Muscle of leg (tissue), 11 donors: ENCODE results near the gene KCNG2. TPM values are rescaled to one million over a fixed set of nuclear protein-coding genes. Genes with fewer than 3 reads are reported as not detected.
A peak's percentile ranks its signal among the peaks of the same experiment; 100 is the strongest.

ENCODE experiments used
- DNase-seq: peaks from one replicate; pipeline ENCODE4 v3.0.0; 2013
- H3K27ac ChIP-seq: one replicate; pipeline ENCODE4 v1.5.1; 2013; ENCODE audit warnings: mild to moderate bottlenecking, low read length, control low read depth
- H3K27me3 ChIP-seq: one replicate; pipeline ENCODE4 v1.6.1; 2013; ENCODE audit warnings: low read length; ENCODE audit not compliant: control insufficient read depth, insufficient read depth
- H3K36me3 ChIP-seq: one replicate; pipeline ENCODE4 v1.6.1; 2013; ENCODE audit warnings: low read length; ENCODE audit not compliant: control insufficient read depth, insufficient read depth
- H3K4me1 ChIP-seq: one replicate; pipeline ENCODE4 v1.6.1; 2013; ENCODE audit warnings: low read length; ENCODE audit not compliant: control insufficient read depth, insufficient read depth
- H3K4me3 ChIP-seq: one replicate; pipeline ENCODE4 v1.5.1; 2013; ENCODE audit warnings: low read length, control low read depth
- H3K9me3 ChIP-seq: replicated peaks from 2 replicates; pipeline ENCODE4 v1.6.1; 2013; ENCODE audit warnings: low read depth, low read length; ENCODE audit not compliant: control insufficient read depth
- WGBS: methylation state at CpG from one replicate; pipeline ENCODE4 v1.1.5; 2013; ENCODE audit warnings: missing lambda C conversion rate; ENCODE audit not compliant: insufficient coverage; 5-methylcytosine and 5-hydroxymethylcytosine counted together
- polyA plus RNA-seq, 8 donors: library from polyadenylated mRNA; unstranded; fragments of 120-200 nt; gene quantifications; one replicate each; pipeline versions ENCODE4 v1.2.1 to v1.2.3, GENCODE V29; 2013; ENCODE audit warnings: inconsistent platforms in 1 of 8, low replicate concordance in 1 of 8; ENCODE audit not compliant: insufficient read length in 8 of 8, insufficient read depth in 1 of 8
- total RNA-seq: library from RNA; stranded (reverse); fragments of 120-200 nt; gene quantifications from one replicate; pipeline ENCODE4 v1.2.4, GENCODE V29; 2013

KCNG2 gene
- total and polyA plus RNA-seq, 9 donors = 0.44 to 1.1 (median 0.63) TPM

GRCh38 chr18:79784965-79785770 lies 12.6 kb upstream of the KCNG2 start:
- Histone ChIP-seq H3K27me3 (peaks cover 67% of the 10 kb centered on the region), H3K36me3 (no peaks in the 10 kb centered on the region), H3K4me1 (peaks cover 10% of the 10 kb centered on the region), H3K27ac (no peak overlapping the region), H3K9me3 (no peaks in the 10 kb centered on the region), H3K4me3 (no peak overlapping the region)
- WGBS = 43% methylated on average over 27 of the region's 32 CpGs
- DNase-seq = no peak

- no peaks in the 10 kb centered on the region for H3K9me3 ChIP-seq
- H3K4me3 ChIP-seq = no peak overlapping the region
- WGBS = 81% methylated on average over 6 of the region's 12 CpGs
- peaks cover 74% of the 10 kb centered on the region for H3K27me3 ChIP-seq
- no peaks in the 10 kb centered on the region for H3K36me3 ChIP-seq
- H3K27ac ChIP-seq = no peak overlapping the region
- H3K4me1 ChIP-seq = peaks cover 10% of the 10 kb centered on the region
- no peak for DNase-seq
Measured at GRCh38 chr18:79785831-79786230, 11.9 kb upstream of the KCNG2 start.

- 79% methylated on average over 11 of the region's 14 CpGs for WGBS
- H3K27me3 ChIP-seq = peaks cover 78% of the 10 kb centered on the region
- no peak overlapping the region for H3K27ac ChIP-seq
Measured at GRCh38 chr18:79786304-79786703, 11.4 kb upstream of the KCNG2 start.

GRCh38 chr18:79786786-79787526 lies 10.8 kb upstream of the KCNG2 start:
- Histone ChIP-seq H3K4me3 (no peak overlapping the region), H3K9me3 (no peaks in the 10 kb centered on the region), H3K27me3 (peaks cover 85% of the 10 kb centered on the region), H3K4me1 (peaks cover 20% of the 10 kb centered on the region), H3K27ac (no peak overlapping the region), H3K36me3 (no peaks in the 10 kb centered on the region)
- WGBS = 69% methylated on average over 19 of the region's 22 CpGs
- no peak for DNase-seq

More at GRCh38 chr18:79786304-79786703, 11.4 kb upstream of the KCNG2 start:
- Histone ChIP-seq H3K9me3 (no peaks in the 10 kb centered on the region), H3K4me3 (no peak overlapping the region), H3K36me3 (no peaks in the 10 kb centered on the region), H3K4me1 (peaks cover 13% of the 10 kb centered on the region)
- DNase-seq = no peak

- no peak for DNase-seq
- H3K4me3 ChIP-seq = no peak overlapping the region
- H3K9me3 ChIP-seq = no peaks in the 10 kb centered on the region
- H3K36me3 ChIP-seq = no peaks in the 10 kb centered on the region
- WGBS = 82% methylated on average over 10 of the region's 16 CpGs
- peaks cover 90% of the 10 kb centered on the region for H3K27me3 ChIP-seq
- H3K27ac ChIP-seq = no peak overlapping the region
- peaks cover 25% of the 10 kb centered on the region for H3K4me1 ChIP-seq
Measured at GRCh38 chr18:79787527-79787864, 10.2 kb upstream of the KCNG2 start.

- 3% methylated on average over 103 of the region's 106 CpGs for WGBS
- Histone ChIP-seq H3K36me3 (no peaks in the 10 kb centered on the region), H3K4me3 (peak overlapping the region; percentile 17), H3K4me1 (peaks cover 27% of the 10 kb centered on the region), H3K27me3 (peaks cover 88% of the 10 kb centered on the region), H3K27ac (no peak overlapping the region), H3K9me3 (no peaks in the 10 kb centered on the region)
- no peak for DNase-seq
Measured at GRCh38 chr18:79787865-79788733, 9.6 kb upstream of the KCNG2 start.

- WGBS = 54% methylated on average over 24 of the region's 27 CpGs
- Histone ChIP-seq H3K36me3 (no peaks in the 10 kb centered on the region), H3K4me1 (peaks cover 27% of the 10 kb centered on the region), H3K27me3 (peaks cover 88% of the 10 kb centered on the region), H3K27ac (no peak overlapping the region), H3K9me3 (no peaks in the 10 kb centered on the region), H3K4me3 (no peak overlapping the region)
- no peak for DNase-seq
Measured at GRCh38 chr18:79788734-79789085, 9.0 kb upstream of the KCNG2 start.

GRCh38 chr18:79789091-79789891 lies 8.4 kb upstream of the KCNG2 start:
- Histone ChIP-seq H3K4me3 (no peak overlapping the region), H3K9me3 (no peaks in the 10 kb centered on the region), H3K27me3 (peaks cover 84% of the 10 kb centered on the region), H3K4me1 (peaks cover 27% of the 10 kb centered on the region), H3K27ac (no peak overlapping the region), H3K36me3 (no peaks in the 10 kb centered on the region)
- WGBS = 90% methylated on average over 50 of the region's 54 CpGs
- DNase-seq = no peak

GRCh38 chr18:79789901-79790890 lies 7.5 kb upstream of the KCNG2 start:
- no peaks in the 10 kb centered on the region for H3K36me3 ChIP-seq
- peaks cover 25% of the 10 kb centered on the region for H3K4me1 ChIP-seq
- no peaks in the 10 kb centered on the region for H3K9me3 ChIP-seq
- WGBS = 76% methylated on average over 46 of the region's 46 CpGs
- peaks cover 74% of the 10 kb centered on the region for H3K27me3 ChIP-seq
- DNase-seq = no peak
- H3K27ac ChIP-seq = no peak overlapping the region
- no peak overlapping the region for H3K4me3 ChIP-seq
